WTC11 (cell line): ENCODE data around the gene GPRC5A. TPM values are rescaled to one million over a fixed set of nuclear protein-coding genes. Genes with fewer than 3 reads are reported as not detected.

Experiments
- ATAC-seq: fragments of 200-7000 bp; cut with Tn5 transposase; 2 replicates; pipeline ENCODE4 v1.10.0; 2021; ENCODE audit warnings: mild to moderate bottlenecking, moderate library complexity
- CTCF ChIA-PET: fragments of 300-600 bp; sonication (Branson Sonifier 250); formaldehyde crosslinking; loops from one replicate; lab custom pipeline; 2021; ENCODE audit warnings: antibody characterized with exemption; lab: Charles Lee
- POLR2A ChIA-PET: fragments of 350-600 bp; sonication (Branson Sonifier 250); formaldehyde crosslinking; loops from one replicate; lab custom pipeline; 2021; ENCODE audit warnings: antibody characterized with exemption; lab: Charles Lee
- DNase-seq: peaks from one replicate; pipeline ENCODE4 v3.0.0; 2021; ENCODE audit warnings: low spot score
- H3K27ac Mint-ChIP-seq: 2 replicates; pipeline ENCODE4 v1.8.0; 2021; ENCODE audit warnings: mixed read lengths
- H3K27me3 Mint-ChIP-seq: 2 replicates; pipeline ENCODE4 v1.8.0; 2021; ENCODE audit warnings: low read depth, mild to moderate bottlenecking, moderate library complexity, mixed read lengths
- H3K36me3 Mint-ChIP-seq: 2 replicates; pipeline ENCODE4 v1.8.0; 2021; ENCODE audit warnings: mixed read lengths
- H3K4me1 Mint-ChIP-seq: 2 replicates; pipeline ENCODE4 v1.8.0; 2022; ENCODE audit warnings: mixed read lengths
- H3K4me3 Mint-ChIP-seq: 2 replicates; pipeline ENCODE4 v1.8.0; 2021; ENCODE audit warnings: mild to moderate bottlenecking, moderate library complexity, mixed read lengths
- H3K9me3 Mint-ChIP-seq: 2 replicates; pipeline ENCODE4 v1.8.0; 2021; ENCODE audit warnings: mixed read lengths
- ATF1 ChIP-seq: sonication (generic); formaldehyde crosslinking; IDR thresholded peaks from 2 replicates; pipeline ENCODE4 v1.8.1; 2023; ENCODE audit warnings: mild to moderate bottlenecking, moderate library complexity, missing genetic modification reagents
- CBFB ChIP-seq: sonication (generic); formaldehyde crosslinking; IDR thresholded peaks from 2 replicates; pipeline ENCODE4 v1.8.1; 2022; ENCODE audit warnings: mild to moderate bottlenecking, low read depth, missing genetic modification reagents
- CREM ChIP-seq: sonication (generic); formaldehyde crosslinking; IDR thresholded peaks from 2 replicates; pipeline ENCODE4 v1.8.1; 2022; ENCODE audit warnings: mild to moderate bottlenecking, missing genetic modification reagents, moderate library complexity
- ELF4 ChIP-seq: sonication (generic); formaldehyde crosslinking; IDR thresholded peaks from 2 replicates; pipeline ENCODE4 v1.8.1; 2022; ENCODE audit warnings: low read depth, mild to moderate bottlenecking, moderate library complexity, missing genetic modification reagents
- EMX1 ChIP-seq: fragments of 250-450 bp; sonication (Bioruptor Pico); IDR thresholded peaks from 2 replicates; pipeline ENCODE4 v1.8.0; 2021; ENCODE audit warnings: mild to moderate bottlenecking
- ETV6 ChIP-seq: sonication (generic); formaldehyde crosslinking; IDR thresholded peaks from 2 replicates; pipeline ENCODE4 v1.8.1; 2022; ENCODE audit warnings: mild to moderate bottlenecking, missing genetic modification reagents
- FOXJ3 ChIP-seq: sonication (generic); formaldehyde crosslinking; IDR thresholded peaks from 2 replicates; pipeline ENCODE4 v1.9.0; 2021; ENCODE audit warnings: missing genetic modification reagents, mild to moderate bottlenecking, borderline replicate concordance
- GABPB1 ChIP-seq: sonication (generic); formaldehyde crosslinking; IDR thresholded peaks from 2 replicates; pipeline ENCODE4 v1.8.1; 2023; ENCODE audit warnings: mild to moderate bottlenecking, missing genetic modification reagents
- NFATC4 ChIP-seq: fragments of 250-450 bp; sonication (Bioruptor Pico); IDR thresholded peaks from 2 replicates; pipeline ENCODE4 v1.9.0; 2021; ENCODE audit warnings: mild to moderate bottlenecking
- NFE2L1 ChIP-seq: sonication (generic); formaldehyde crosslinking; IDR thresholded peaks from 2 replicates; pipeline ENCODE4 v1.8.1; 2023; ENCODE audit warnings: missing genetic modification reagents
- SMAD4 ChIP-seq: sonication (generic); formaldehyde crosslinking; IDR thresholded peaks from 2 replicates; pipeline ENCODE4 v1.8.0; 2022; ENCODE audit warnings: mild to moderate bottlenecking, missing genetic modification reagents
- SP1 ChIP-seq: sonication (generic); formaldehyde crosslinking; conservative IDR thresholded peaks from 2 replicates; pipeline ENCODE4 v1.8.1; 2022; ENCODE audit warnings: missing genetic modification reagents
- TEAD4 ChIP-seq: sonication (generic); formaldehyde crosslinking; IDR thresholded peaks from 2 replicates; pipeline ENCODE4 v1.8.0; 2022; ENCODE audit warnings: mild to moderate bottlenecking, missing genetic modification reagents
- ZNF121 ChIP-seq: sonication (generic); formaldehyde crosslinking; IDR thresholded peaks from 2 replicates; pipeline ENCODE4 v1.8.0; 2023; ENCODE audit warnings: missing genetic modification reagents
- ZNF219 ChIP-seq: sonication (generic); formaldehyde crosslinking; IDR thresholded peaks from 2 replicates; pipeline ENCODE4 v1.8.0; 2023; ENCODE audit warnings: missing genetic modification reagents, mild to moderate bottlenecking, borderline replicate concordance
- total RNA-seq: library from RNA; stranded (reverse); gene quantifications from 3 replicates; pipeline ENCODE4 v1.2.3, GENCODE V29; 2021
- TF ChIP-seq, protein P1 (sequence below): sonication (generic); formaldehyde crosslinking; IDR thresholded peaks from 2 replicates; pipeline ENCODE4 v1.8.1; 2023; ENCODE audit warnings: mild to moderate bottlenecking, moderate library complexity, missing genetic modification reagents
- TF ChIP-seq, protein P2 (sequence below): sonication (generic); formaldehyde crosslinking; IDR thresholded peaks from 2 replicates; pipeline ENCODE4 v1.8.0; 2022; ENCODE audit warnings: mild to moderate bottlenecking, missing genetic modification reagents
- TF ChIP-seq, protein P3 (sequence below): fragments of 250-450 bp; sonication (Bioruptor Pico); IDR thresholded peaks from 2 replicates; pipeline ENCODE4 v1.8.0; 2021; ENCODE audit warnings: mild to moderate bottlenecking
- TF ChIP-seq, protein P4 (sequence below): sonication (generic); formaldehyde crosslinking; IDR thresholded peaks from 2 replicates; pipeline ENCODE4 v1.8.1; 2023; ENCODE audit warnings: mild to moderate bottlenecking, missing genetic modification reagents
- TF ChIP-seq, protein P5 (sequence below): sonication (generic); formaldehyde crosslinking; IDR thresholded peaks from 2 replicates; pipeline ENCODE4 v1.8.0; 2022; ENCODE audit warnings: mild to moderate bottlenecking, missing genetic modification reagents
- TF ChIP-seq, protein P6 (sequence below): sonication (generic); formaldehyde crosslinking; IDR thresholded peaks from 2 replicates; pipeline ENCODE4 v1.8.1; 2022; ENCODE audit warnings: missing genetic modification reagents, borderline replicate concordance
- TF ChIP-seq, protein P7 (sequence below): sonication (generic); formaldehyde crosslinking; IDR thresholded peaks from 2 replicates; pipeline ENCODE4 v1.8.1; 2023; ENCODE audit warnings: mild to moderate bottlenecking, missing genetic modification reagents

GPRC5A gene
- total RNA-seq, 1 experiment from 2014 or later, result 1.1 TPM

DNA sequence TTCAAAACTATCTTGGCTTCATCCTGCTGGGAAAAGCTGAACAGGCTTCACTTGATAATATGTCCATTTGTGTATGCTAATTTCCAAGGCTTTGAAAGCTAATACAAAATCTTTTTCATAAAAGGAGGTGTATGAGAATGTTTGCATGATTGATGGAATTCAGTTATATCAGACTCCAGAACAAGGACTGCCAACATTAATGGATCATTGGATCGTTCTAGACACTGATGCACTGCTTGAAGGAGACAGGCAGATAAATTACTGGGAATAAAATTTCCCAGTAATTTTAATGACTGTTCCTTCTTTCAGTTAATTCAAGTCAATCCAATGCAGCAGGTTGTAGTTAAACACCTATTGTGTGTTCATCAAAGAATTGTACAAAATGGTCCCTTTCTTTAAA is 60.1 kb downstream of the GPRC5A start:
- POLR2A ChIA-PET, result no interaction called here
- TF ChIP-seq FOXJ3 (CRISPR knock-in tag), result no peak
- TF ChIP-seq CREM, result no peak
- TF ChIP-seq, protein P1, sequence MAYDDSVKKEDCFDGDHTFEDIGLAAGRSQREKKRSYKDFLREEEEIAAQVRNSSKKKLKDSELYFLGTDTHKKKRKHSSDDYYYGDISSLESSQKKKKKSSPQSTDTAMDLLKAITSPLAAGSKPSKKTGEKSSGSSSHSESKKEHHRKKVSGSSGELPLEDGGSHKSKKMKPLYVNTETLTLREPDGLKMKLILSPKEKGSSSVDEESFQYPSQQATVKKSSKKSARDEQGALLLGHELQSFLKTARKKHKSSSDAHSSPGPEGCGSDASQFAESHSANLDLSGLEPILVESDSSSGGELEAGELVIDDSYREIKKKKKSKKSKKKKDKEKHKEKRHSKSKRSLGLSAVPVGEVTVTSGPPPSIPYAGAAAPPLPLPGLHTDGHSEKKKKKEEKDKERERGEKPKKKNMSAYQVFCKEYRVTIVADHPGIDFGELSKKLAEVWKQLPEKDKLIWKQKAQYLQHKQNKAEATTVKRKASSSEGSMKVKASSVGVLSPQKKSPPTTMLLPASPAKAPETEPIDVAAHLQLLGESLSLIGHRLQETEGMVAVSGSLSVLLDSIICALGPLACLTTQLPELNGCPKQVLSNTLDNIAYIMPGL (CRISPR knock-in tag), result no peak
- TF ChIP-seq, protein P2, sequence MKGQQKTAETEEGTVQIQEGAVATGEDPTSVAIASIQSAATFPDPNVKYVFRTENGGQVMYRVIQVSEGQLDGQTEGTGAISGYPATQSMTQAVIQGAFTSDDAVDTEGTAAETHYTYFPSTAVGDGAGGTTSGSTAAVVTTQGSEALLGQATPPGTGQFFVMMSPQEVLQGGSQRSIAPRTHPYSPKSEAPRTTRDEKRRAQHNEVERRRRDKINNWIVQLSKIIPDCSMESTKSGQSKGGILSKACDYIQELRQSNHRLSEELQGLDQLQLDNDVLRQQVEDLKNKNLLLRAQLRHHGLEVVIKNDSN (CRISPR knock-in tag), result no peak
- TF ChIP-seq SP1 (CRISPR knock-in tag), result no peak
- TF ChIP-seq, all 79 proteins: peak for 0
- ATAC-seq, result no peak
- Mint-ChIP-seq H3K4me3 (no peak overlapping the region), H3K27me3 (no peaks in the 10 kb centered on the region), H3K36me3 (no peaks in the 10 kb centered on the region), H3K27ac (no peak overlapping the region), H3K9me3 (no peaks in the 10 kb centered on the region), H3K4me1 (no peaks in the 10 kb centered on the region)
- CTCF ChIA-PET, result no interaction called here
- DNase-seq, result no peak

DNA sequence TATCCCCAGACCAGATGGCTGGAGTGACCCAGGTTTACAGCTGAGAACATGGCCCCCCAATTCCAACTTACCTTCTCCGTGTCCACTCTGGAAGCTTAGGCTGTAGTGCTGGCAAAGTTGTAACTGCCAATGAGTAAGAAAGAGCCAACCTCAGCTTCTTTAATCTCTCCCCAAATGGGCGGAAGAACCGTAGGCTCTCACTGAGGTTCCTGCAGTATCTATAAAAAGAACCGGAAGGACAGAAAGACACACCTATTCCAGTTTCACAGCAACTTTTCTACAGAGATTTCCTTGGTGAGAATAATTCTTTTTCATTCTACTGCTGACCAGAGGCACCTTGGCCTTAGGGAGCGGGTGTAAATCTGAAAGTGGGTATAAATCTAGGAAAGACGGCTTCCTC is 60.7 kb downstream of the GPRC5A start, which contains the start of gene GPRC5D:
GPRC5D (minus strand) TSS at position 135 of the 400 bp plus-strand sequence. CDS start 1,786 bp downstream, outside the sequence.
- Mint-ChIP-seq H3K27ac (no peak within 1 kb of the TSS), H3K4me3 (no peak within 1 kb of the TSS)

DNA sequence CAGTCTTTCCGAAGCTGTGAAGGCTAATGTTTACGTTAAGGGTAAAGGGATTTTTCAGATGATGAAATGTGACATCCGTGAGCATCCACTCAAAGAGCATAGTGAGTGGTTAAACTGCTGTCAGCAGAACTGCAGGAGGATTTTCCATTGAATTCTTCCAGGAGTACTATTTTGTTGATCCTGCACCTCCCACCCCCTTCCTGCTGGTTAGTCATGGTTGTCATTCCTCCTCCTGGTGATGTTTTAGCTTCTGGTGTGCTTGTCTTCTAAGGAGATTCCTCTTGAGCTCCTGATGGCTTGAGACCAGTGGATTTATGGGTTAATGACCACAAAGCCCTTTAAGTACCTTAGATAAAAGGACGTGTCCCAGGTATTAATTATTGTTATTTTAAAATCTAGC is 63.0 kb downstream of the GPRC5A start:
- DNase-seq, result no peak
- H3K27me3 Mint-ChIP-seq, result no peaks in the 10 kb centered on the region
- H3K9me3 Mint-ChIP-seq, result no peaks in the 10 kb centered on the region
- H3K36me3 Mint-ChIP-seq, result no peaks in the 10 kb centered on the region
- ChIA-PET CTCF (interaction anchor here (1.0 kb wide), 1 partner anchor 22 kb away, joined by 5 read pairs; no protein-coding TSS in a partner anchor), POLR2A (no interaction called here)
- H3K4me3 Mint-ChIP-seq, result no peak overlapping the region
- H3K27ac Mint-ChIP-seq, result no peak overlapping the region
- TF ChIP-seq ETV6 (CRISPR knock-in tag), result no peak
- TF ChIP-seq ATF1 (CRISPR knock-in tag), result no peak
- TF ChIP-seq GABPB1 (CRISPR knock-in tag), result no peak
- TF ChIP-seq CBFB (CRISPR knock-in tag), result no peak
- TF ChIP-seq TEAD4 (CRISPR knock-in tag), result no peak
- TF ChIP-seq, protein P3, sequence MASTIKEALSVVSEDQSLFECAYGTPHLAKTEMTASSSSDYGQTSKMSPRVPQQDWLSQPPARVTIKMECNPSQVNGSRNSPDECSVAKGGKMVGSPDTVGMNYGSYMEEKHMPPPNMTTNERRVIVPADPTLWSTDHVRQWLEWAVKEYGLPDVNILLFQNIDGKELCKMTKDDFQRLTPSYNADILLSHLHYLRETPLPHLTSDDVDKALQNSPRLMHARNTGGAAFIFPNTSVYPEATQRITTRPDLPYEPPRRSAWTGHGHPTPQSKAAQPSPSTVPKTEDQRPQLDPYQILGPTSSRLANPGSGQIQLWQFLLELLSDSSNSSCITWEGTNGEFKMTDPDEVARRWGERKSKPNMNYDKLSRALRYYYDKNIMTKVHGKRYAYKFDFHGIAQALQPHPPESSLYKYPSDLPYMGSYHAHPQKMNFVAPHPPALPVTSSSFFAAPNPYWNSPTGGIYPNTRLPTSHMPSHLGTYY (CRISPR knock-in tag), result no peak
- TF ChIP-seq, protein P4, sequence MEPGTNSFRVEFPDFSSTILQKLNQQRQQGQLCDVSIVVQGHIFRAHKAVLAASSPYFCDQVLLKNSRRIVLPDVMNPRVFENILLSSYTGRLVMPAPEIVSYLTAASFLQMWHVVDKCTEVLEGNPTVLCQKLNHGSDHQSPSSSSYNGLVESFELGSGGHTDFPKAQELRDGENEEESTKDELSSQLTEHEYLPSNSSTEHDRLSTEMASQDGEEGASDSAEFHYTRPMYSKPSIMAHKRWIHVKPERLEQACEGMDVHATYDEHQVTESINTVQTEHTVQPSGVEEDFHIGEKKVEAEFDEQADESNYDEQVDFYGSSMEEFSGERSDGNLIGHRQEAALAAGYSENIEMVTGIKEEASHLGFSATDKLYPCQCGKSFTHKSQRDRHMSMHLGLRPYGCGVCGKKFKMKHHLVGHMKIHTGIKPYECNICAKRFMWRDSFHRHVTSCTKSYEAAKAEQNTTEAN, result no peak
- TF ChIP-seq SP1 (CRISPR knock-in tag), result no peak
- TF ChIP-seq ZNF121, result no peak
- TF ChIP-seq SMAD4, result no peak
- TF ChIP-seq CREM, result no peak
- H3K4me1 Mint-ChIP-seq, result no peaks in the 10 kb centered on the region
- ATAC-seq, result no peak

More for the DNA sequence above, 60.7 kb downstream of the GPRC5A start, which contains the start of gene GPRC5D:
- TF ChIP-seq, protein P5, sequence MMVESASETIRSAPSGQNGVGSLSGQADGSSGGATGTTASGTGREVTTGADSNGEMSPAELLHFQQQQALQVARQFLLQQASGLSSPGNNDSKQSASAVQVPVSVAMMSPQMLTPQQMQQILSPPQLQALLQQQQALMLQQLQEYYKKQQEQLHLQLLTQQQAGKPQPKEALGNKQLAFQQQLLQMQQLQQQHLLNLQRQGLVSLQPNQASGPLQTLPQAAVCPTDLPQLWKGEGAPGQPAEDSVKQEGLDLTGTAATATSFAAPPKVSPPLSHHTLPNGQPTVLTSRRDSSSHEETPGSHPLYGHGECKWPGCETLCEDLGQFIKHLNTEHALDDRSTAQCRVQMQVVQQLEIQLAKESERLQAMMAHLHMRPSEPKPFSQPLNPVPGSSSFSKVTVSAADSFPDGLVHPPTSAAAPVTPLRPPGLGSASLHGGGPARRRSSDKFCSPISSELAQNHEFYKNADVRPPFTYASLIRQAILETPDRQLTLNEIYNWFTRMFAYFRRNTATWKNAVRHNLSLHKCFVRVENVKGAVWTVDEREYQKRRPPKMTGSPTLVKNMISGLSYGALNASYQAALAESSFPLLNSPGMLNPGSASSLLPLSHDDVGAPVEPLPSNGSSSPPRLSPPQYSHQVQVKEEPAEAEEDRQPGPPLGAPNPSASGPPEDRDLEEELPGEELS (CRISPR knock-in tag), result no peak
- no peak for TF ChIP-seq EMX1 (CRISPR knock-in tag)
- no peak for TF ChIP-seq ZNF219 (CRISPR knock-in tag)
- TF ChIP-seq NFE2L1, result no peak
- no peak for TF ChIP-seq NFATC4
- TF ChIP-seq, protein P6, sequence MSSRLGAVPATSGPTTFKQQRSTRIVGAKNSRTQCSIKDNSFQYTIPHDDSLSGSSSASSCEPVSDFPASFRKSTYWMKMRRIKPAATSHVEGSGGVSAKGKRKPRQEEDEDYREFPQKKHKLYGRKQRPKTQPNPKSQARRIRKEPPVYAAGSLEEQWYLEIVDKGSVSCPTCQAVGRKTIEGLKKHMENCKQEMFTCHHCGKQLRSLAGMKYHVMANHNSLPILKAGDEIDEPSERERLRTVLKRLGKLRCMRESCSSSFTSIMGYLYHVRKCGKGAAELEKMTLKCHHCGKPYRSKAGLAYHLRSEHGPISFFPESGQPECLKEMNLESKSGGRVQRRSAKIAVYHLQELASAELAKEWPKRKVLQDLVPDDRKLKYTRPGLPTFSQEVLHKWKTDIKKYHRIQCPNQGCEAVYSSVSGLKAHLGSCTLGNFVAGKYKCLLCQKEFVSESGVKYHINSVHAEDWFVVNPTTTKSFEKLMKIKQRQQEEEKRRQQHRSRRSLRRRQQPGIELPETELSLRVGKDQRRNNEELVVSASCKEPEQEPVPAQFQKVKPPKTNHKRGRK (CRISPR knock-in tag), result no peak
- TF ChIP-seq ELF4 (CRISPR knock-in tag), result no peak
- TF ChIP-seq, protein P7, sequence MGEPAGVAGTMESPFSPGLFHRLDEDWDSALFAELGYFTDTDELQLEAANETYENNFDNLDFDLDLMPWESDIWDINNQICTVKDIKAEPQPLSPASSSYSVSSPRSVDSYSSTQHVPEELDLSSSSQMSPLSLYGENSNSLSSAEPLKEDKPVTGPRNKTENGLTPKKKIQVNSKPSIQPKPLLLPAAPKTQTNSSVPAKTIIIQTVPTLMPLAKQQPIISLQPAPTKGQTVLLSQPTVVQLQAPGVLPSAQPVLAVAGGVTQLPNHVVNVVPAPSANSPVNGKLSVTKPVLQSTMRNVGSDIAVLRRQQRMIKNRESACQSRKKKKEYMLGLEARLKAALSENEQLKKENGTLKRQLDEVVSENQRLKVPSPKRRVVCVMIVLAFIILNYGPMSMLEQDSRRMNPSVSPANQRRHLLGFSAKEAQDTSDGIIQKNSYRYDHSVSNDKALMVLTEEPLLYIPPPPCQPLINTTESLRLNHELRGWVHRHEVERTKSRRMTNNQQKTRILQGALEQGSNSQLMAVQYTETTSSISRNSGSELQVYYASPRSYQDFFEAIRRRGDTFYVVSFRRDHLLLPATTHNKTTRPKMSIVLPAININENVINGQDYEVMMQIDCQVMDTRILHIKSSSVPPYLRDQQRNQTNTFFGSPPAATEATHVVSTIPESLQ (CRISPR knock-in tag), result no peak
- TF ChIP-seq, all 79 proteins: peak for 0
- ATAC-seq (no peak), DNase-seq (no peak)
- POLR2A ChIA-PET, result no interaction called here
- Mint-ChIP-seq H3K9me3 (no peaks in the 10 kb centered on the region), H3K27me3 (no peaks in the 10 kb centered on the region), H3K4me1 (no peaks in the 10 kb centered on the region), H3K36me3 (no peaks in the 10 kb centered on the region)
- CTCF ChIA-PET, result interaction anchor here (0.7 kb wide), 1 partner anchor 34 kb away, joined by 6 read pairs; no protein-coding TSS in a partner anchor
